HTR-8/SVneo (cell line): ENCODE data around the gene RUNX3.

Experiments used
- DNase-seq: peaks from one replicate; pipeline ENCODE4 v3.0.0; 2011; ENCODE audit warnings: low spot score, mixed read lengths; ENCODE audit not compliant: insufficient read length
- FAIRE-seq: peaks from 2 replicates; lab custom pipeline; 2011; peaks lifted over from hg19 to GRCh38; lab: Jason Lieb, UNC

The RUNX3 gene

DNA sequence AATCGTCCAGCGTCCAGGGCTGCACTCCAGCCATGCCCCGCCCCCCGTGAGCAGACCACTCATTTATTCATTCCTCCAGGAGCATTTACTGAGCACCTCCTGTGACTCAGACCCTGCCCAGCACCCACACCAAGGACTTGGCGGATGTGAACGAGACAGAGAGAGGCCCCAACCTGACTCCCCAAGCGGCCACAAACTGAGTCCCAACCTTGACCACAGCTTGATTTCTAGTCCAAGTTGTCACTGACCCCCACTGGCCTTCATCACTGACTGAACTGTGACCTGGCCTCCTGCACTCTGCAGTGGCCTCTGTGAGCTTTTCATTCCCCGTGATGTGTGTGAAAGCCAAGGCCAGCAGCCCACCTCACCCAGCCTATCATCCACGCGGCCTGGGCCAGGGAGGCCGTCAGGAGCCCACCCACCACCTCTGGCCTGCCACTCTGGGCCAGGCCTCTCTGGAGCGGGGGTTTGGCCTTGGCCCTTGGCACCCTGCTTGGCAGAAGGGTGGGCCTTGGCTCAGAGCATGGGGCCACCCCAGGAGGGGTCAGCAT lies 19.3 kb upstream of the RUNX3 start:
- DNase-seq (peak; percentile 85), FAIRE-seq (no peak)

DNA sequence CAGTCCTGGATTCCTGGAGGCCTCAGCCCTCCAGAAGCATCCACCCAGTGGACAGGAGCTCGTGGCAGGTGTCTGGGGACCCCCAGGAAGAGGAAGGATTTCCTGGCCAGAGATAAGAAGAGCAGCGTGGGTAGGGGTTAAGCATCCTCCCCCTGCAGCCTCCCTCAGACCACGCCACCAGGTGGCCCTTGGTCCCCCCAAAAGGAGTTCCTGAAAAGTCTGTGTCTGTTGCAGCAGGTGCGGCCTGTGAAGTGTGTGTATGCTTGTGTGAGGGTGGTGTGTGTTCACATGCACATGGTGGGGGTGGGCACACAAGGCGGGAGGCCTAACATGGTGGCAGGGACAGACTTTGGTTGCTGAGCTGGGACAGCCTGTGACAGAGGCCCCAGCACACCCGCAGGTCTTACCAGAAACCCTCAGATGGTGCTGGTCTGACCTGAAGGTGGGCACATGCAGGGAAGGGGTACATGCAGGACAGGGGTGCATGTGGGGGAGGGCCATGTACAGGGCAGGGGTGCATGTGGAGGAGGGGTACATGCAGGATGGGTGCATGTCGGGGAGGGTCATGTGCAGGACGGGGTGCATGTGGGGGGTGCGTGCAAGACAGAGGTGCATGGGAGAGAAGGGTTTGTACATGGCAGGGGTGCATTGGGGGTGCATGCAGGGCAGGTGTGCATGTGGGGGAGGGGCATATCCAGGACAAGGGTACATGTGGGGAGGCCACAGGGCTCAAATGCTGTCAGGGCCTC lies 18.2 kb upstream of the RUNX3 start:
- DNase-seq (no peak), FAIRE-seq (peak; percentile 49)

DNA sequence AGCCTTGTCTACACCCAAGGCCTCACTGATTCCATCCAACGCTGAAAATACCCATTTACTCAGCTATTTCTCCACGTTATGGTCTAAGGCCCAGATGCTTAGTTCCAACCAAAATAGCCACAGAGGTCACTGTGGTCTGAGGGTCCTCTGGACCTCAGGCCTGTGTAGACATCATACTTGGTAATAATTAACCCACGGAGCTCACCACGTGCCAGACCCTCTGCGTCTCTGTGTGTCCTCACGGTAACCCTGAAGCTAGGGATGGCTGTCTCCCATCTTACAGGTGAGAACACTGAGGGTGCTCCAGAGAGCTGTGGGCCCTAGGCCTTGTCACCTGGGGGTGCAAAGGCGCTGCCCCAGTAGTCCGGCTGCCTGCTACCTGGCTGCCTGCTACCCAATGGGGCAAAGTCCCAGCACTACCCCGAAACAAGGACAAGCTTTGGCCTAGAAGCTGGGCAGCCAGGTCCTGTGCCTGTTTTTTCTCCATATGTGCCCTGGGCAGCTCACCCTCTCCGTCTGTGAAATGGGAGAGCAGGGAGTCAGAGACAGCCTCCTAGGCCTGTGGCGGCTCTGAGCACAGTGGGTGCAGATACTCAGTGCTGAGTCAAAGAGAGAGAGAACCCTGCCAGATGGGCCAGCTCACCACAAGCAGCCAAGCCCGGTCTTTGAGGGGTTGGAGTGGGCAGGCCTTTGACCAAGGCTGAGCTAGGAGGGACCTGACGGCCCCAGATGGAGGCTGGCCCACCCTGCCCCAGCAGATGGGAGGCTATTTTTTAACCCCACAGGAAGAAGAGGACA lies 17.0 kb upstream of the RUNX3 start:
- no peak for DNase-seq
- FAIRE-seq: no peak

DNA sequence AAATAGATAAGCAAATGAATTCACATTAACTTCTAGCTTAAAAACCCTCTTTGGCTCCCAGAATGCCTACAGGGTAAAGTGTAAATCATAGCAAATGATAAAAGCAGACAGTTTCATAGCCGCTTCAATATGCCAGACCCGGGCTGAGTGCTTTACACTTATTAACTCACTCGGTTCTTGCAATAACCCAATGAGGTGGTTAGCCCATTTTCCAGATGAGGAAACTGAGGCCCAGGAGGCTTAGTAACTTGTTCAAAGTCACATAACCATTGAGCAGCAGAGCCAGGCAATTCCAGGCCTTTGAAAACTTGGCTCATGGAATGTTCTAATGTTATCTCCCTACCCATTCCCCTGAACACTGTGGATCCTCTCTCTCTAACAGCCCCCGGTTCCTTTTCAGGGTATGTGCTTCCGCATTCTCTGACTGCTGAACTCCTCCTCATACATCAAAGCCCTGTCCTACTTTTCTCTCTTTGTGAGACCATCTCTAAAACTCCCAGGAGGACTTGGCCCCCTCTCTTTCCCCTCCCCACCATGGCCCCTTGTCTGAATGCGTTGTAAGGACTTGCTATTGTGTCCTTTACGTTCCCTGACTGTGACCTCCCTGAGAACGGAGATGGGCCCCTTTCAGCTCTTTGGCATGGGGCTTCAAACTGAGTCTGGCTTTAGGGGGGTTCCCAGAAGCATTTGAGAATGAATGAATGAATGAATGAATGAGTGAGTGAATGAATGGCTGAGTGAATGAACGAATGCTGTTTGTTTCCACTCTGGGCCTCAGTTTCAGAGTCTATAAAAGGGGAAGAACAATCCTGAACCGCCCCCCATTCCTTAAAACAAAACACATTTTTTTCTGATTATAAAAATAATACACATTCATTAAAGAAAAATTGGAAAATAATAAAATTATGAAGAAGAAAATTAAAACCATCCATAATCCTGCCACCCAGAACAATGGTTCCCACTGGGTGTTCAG lies 15.6 kb upstream of the RUNX3 start:
- FAIRE-seq (no peak), DNase-seq (no peak)

DNA sequence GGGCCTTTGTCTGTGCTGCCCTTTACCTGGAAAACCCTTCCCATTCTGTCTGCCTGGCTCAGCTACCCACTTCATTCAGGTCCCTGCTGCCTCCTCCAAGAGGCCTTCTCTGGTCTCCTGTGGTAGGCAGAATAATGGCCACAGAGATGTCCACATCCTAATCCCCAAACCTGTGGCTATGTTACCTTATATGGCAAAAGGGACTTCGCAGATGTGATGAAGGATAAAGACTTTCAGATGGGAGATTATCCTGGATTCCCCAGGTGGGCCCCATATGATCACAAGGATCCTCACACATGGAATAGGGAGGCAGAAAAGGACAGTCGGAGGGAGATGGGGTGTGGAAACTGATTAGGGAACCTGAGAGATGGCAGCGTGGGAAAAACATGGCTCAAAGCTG lies 14.2 kb upstream of the RUNX3 start:
- DNase-seq: no peak
- no peak for FAIRE-seq

- DNase-seq (no peak), FAIRE-seq (no peak)
Observed at GRCh38 chr1:24942789-24943188, 12.7 kb upstream of the RUNX3 start.

DNA sequence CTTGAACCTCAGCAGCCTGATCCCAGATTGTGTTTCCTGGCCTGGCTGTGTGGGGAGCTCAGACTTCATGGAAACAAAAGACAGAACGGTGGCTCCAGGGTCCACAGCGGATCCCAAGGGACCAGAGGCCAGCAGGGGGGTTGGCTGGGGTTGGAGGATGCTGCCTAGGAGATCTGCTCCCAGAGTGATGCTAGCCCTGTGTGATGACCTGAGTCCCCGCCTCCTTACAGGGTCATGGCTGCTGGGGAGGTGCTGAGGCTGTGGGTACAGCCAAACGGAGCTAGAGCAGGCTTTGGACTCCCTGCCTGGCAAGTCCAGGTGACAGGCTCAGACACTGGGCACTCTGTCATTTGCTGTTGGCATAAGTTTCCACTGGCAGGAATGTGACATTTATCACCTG lies 11.5 kb upstream of the RUNX3 start:
- FAIRE-seq: no peak

DNA sequence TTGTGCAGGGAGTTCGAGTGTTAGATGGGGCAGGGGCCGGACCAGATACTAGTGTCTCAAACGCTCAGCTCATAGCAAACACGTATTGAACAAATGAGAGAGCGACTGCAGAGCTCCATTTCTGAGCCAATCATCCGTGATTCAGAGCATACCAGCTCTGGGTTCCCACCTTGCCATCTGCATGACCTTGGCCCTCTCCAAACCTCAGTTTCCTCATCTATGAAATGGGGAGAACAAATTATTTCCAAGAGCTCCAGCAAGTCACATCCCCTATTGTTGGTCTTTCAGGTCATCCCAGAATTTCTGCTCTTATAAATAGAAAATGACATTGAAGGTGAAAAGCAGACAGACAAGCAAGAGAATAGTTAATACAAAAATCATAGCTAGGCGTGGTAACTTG lies 10.2 kb upstream of the RUNX3 start:
- no peak for FAIRE-seq
- DNase-seq: no peak

More for the DNA sequence above, 11.5 kb upstream of the RUNX3 start:
- DNase-seq: no peak

- FAIRE-seq (no peak), DNase-seq (no peak)
Observed at GRCh38 chr1:24939675-24940193, 9.7 kb upstream of the RUNX3 start.

DNA sequence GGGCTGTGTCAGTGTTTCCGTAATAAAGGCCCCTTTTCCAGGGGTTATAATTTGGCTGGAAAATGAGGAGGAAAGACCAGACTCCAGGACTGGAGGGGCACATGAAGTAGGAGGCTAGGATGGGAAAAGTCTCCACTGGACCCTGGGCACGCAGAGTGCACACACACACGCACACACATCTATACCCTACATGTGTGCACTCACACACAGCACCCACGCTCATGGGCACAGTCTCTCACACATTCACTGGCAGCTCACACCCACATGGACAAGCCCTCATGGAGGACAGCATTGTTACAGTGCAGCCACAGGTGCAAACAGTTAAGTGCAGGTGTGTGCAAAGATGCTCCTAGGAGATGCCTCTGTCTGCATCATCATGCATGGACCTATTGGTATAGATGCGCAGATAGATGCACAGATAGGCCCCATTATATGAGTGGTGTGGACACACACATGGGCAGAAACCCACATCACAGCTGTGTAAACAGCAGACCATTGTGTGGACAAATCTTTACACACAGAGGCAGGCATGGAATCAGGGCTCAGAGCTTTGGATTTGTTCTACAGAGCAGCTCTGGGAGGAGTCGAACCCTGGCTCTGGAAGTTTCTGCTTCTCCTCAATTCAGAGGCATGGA lies 9.1 kb upstream of the RUNX3 start:
- DNase-seq: no peak
- no peak for FAIRE-seq

- FAIRE-seq: no peak
- no peak for DNase-seq
Observed at GRCh38 chr1:24938276-24938675, 8.2 kb upstream of the RUNX3 start.

GRCh38 chr1:24936684-24937083 lies 6.6 kb upstream of the RUNX3 start:
- FAIRE-seq: no peak

DNA sequence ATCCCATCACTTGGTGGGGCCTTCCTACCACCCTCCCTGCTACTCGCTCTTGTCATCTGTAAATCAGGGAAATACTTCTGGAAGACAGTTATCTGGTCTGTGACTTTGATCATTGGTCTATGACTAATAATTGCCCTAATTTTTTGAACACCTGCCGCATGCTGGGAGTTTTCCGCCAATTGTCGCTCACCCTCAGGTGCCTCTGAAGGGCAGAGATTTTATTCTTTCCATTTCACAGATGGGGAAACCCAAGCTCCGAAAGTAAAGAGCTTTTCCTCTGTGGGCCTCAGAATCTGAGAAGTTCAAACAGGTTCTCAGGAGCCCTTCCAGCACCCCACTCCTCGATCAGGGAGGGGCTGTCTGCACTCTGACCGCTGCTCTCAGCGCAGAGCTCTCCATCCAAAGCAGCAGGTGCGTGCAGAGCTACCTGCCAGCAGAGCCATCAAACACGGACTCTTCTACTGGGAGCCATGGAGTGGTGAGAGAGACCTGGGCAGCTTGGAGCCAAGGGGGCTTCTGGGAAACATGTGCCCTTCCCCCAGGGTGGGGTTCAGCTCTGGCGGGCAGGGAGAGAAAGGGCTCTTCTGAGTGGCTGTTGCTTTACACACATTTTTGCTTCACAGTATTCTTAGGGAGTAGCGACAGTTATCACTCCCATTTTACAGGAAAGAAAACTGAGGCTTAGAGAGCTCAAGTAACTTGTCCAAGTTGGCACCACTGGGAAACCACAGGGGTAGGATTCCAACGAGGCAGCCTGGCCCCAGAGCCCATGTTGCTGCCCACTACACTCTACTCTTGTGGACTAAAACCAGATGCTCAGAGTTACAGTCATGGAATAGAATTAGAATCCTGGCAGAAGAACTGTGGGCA lies 5.8 kb upstream of the RUNX3 start:
- FAIRE-seq: no peak
- no peak for DNase-seq

More at GRCh38 chr1:24936684-24937083, 6.6 kb upstream of the RUNX3 start:
- no peak for DNase-seq

- DNase-seq: no peak
- no peak for FAIRE-seq
Observed at GRCh38 chr1:24935196-24935526, 5.1 kb upstream of the RUNX3 start.

GRCh38 chr1:24934310-24935195 lies 4.5 kb upstream of the RUNX3 start:
- no peak for FAIRE-seq
- DNase-seq: no peak

- no peak for DNase-seq
- no peak for FAIRE-seq
Observed at GRCh38 chr1:24933468-24933867, 3.4 kb upstream of the RUNX3 start.

GRCh38 chr1:24932725-24933294 lies 2.7 kb upstream of the RUNX3 start:
- FAIRE-seq: no peak
- DNase-seq: no peak
